Transverse colon (tissue), 3 donors: ENCODE data around the gene PAQR5.

ENCODE experiments used
- CTCF ChIP-seq, 5 experiments: fragments of 200-600 bp in 3 of 5; fragments of 450-650 bp in 2 of 5; sonication (generic) in 3 of 5; IDR thresholded peaks; 1 replicate in 2 of 5; 2 replicates in 3 of 5; pipeline ENCODE4 v1.5.1; 2016 to 2017; ENCODE audit warnings: antibody characterized with exemption in 5 of 5, inconsistent platforms in 3 of 5, mild to moderate bottlenecking in 2 of 5, moderate library complexity in 1 of 5
- EP300 ChIP-seq: sonication (generic); formaldehyde crosslinking; IDR thresholded peaks from one replicate; pipeline ENCODE4 v1.6.1; 2017; ENCODE audit warnings: antibody characterized with exemption, low read depth
- POLR2A ChIP-seq: fragments of 450-650 bp; IDR thresholded peaks from one replicate; pipeline ENCODE4 v1.6.1; 2016; ENCODE audit warnings: antibody characterized with exemption, mild to moderate bottlenecking, moderate library complexity

- no peak for TF ChIP-seq CTCF (IDR thresholded peaks at IDR 0.05)
- TF ChIP-seq POLR2A, result no peak
- TF ChIP-seq EP300, result no peak
These were observed 68.5 kb downstream of the PAQR5 start for GRCh38 chr15:69367236-69367635.
